GM21717 (cell line): ENCODE data around the gene ING1.
"Not testable (repeated sequence)": the region's sequence is repeated elsewhere in the genome, so short reads cannot be mapped to it uniquely, and the experiment has no call there.

Experiments
- ATAC-seq: cut with Tn5 transposase; IDR thresholded peaks from one replicate; pipeline ENCODE4 v1.9.1; 2021; ENCODE audit warnings: mild to moderate bottlenecking, moderate library complexity; ENCODE audit not compliant: unreplicated experiment

The ING1 gene

GRCh38 chr13:110690516-110690915, 23.0 kb upstream of the ING1 start:
- no peak for ATAC-seq

- not testable (repeated sequence) for ATAC-seq
These were observed 17.7 kb upstream of the ING1 start for GRCh38 chr13:110695774-110696173.

- ATAC-seq, result no peak
These were observed 16.7 kb upstream of the ING1 start for GRCh38 chr13:110696776-110697175.

- no peak for ATAC-seq
These were observed 15.7 kb upstream of the ING1 start for GRCh38 chr13:110697842-110698241.

- ATAC-seq, result peak; percentile 64
These were observed 14.8 kb upstream of the ING1 start for GRCh38 chr13:110698689-110699088.

- ATAC-seq, result no peak
These were observed 14.1 kb upstream of the ING1 start for GRCh38 chr13:110699148-110700145.

- ATAC-seq, result no peak
These were observed 13.3 kb upstream of the ING1 start for GRCh38 chr13:110700186-110700585.

- ATAC-seq, result no peak
These were observed 12.9 kb upstream of the ING1 start for GRCh38 chr13:110700641-110701040.

GRCh38 chr13:110701061-110701460, 12.4 kb upstream of the ING1 start:
- not testable (repeated sequence) for ATAC-seq

- no peak for ATAC-seq
These were observed 11.4 kb upstream of the ING1 start for GRCh38 chr13:110702089-110702488.

GRCh38 chr13:110702591-110703526, 10.6 kb upstream of the ING1 start:
- no peak for ATAC-seq

- ATAC-seq, result no peak
These were observed 8.1 kb upstream of the ING1 start for GRCh38 chr13:110705356-110705825.

- peak; percentile 92 for ATAC-seq
These were observed 7.5 kb upstream of the ING1 start, which contains the start of gene CARS2 for GRCh38 chr13:110705826-110706569. CARS2 (minus strand) TSS chr13:110706116; CDS start chr13:110706093, 23 bp downstream.

- no peak for ATAC-seq
These were observed 6.7 kb upstream of the ING1 start for GRCh38 chr13:110706570-110707372.

- peak; percentile 34 for ATAC-seq
These were observed 1.2 kb upstream of the ING1 start for GRCh38 chr13:110712081-110712848.

- peak; percentile 55 for ATAC-seq
These were observed 455 bp upstream of the ING1 start for GRCh38 chr13:110712849-110713641.

- ATAC-seq, result no peak
These were observed 689 bp downstream of the ING1 start for GRCh38 chr13:110713981-110714796.
